ENCODE data around the gene ZFAND5.
A peak's percentile ranks its signal among the peaks of the same experiment; 100 is the strongest.

The ZFAND5 gene

GRCh38 chr9:72363236-72363635 is 1.8 kb downstream of the ZFAND5 start:
- Histone ChIP-seq H3K27me3 (ENCODE audit: low read length) (no peaks in the 10 kb centered on the region), H3K79me2 (ENCODE audit: insufficient read depth, low read length) (peaks cover 67% of the 10 kb centered on the region), H3K4me2 (ENCODE audit: low read depth, low read length, poor library complexity, severe bottlenecking) (peak overlapping the region; percentile 96), H3K4me3 (ENCODE audit: insufficient read depth, low read length, poor library complexity, severe bottlenecking) (peak overlapping the region; percentile 97), H3K9me3 (ENCODE audit: insufficient read depth, low read length) (no peaks in the 10 kb centered on the region), H3K36me3 (ENCODE audit: low read length) (peaks cover 31% of the 10 kb centered on the region), H4K20me1 (ENCODE audit: low read depth, low read length) (peaks cover 38% of the 10 kb centered on the region), H3K27ac (ENCODE audit: low read depth, low read length) (peak overlapping the region; percentile 73; the same call in 1 of the 2 replicates), H3K9me2 (replicated peaks; ENCODE audit: insufficient read depth, low read length) (no peaks in the 10 kb centered on the region), H3F3A (ENCODE audit: insufficient read depth) (peaks cover 3% of the 10 kb centered on the region; the same call in 1 of the 2 replicates), H2AFZ (ENCODE audit: low read depth, low read length, severe bottlenecking) (no peak overlapping the region), H3K9ac (ENCODE audit: low read length) (peak overlapping the region; percentile 99)
- TF ChIP-seq CTCF (IDR thresholded peaks at IDR 0.05; ENCODE audit: insufficient read depth, low read length, poor library complexity, severe bottlenecking) (no peak), EZH2phosphoT487 (conservative IDR thresholded peaks at IDR 0.05; ENCODE audit: low read length) (no peak)

GRCh38 chr9:72362680-72363139 is 2.3 kb downstream of the ZFAND5 start:
- Histone ChIP-seq H3K9me3 (ENCODE audit: insufficient read depth, low read length) (no peaks in the 10 kb centered on the region), H2AFZ (ENCODE audit: low read depth, low read length, severe bottlenecking) (no peak overlapping the region), H3K9me2 (replicated peaks; ENCODE audit: insufficient read depth, low read length) (no peaks in the 10 kb centered on the region), H3K27ac (ENCODE audit: low read depth, low read length) (0 out of 2 replicates have a peak overlapping the region, but pooled peaks have one; percentile 73), H4K20me1 (ENCODE audit: low read depth, low read length) (peaks cover 42% of the 10 kb centered on the region), H3K4me3 (ENCODE audit: insufficient read depth, low read length, poor library complexity, severe bottlenecking) (peak overlapping the region; percentile 97), H3F3A (ENCODE audit: insufficient read depth) (peaks cover 3% of the 10 kb centered on the region; the same call in 1 of the 2 replicates), H3K4me2 (ENCODE audit: low read depth, low read length, poor library complexity, severe bottlenecking) (peak overlapping the region; percentile 96), H3K9ac (ENCODE audit: low read length) (peak overlapping the region; percentile 99), H3K36me3 (ENCODE audit: low read length) (peaks cover 36% of the 10 kb centered on the region), H3K27me3 (ENCODE audit: low read length) (no peaks in the 10 kb centered on the region), H3K79me2 (ENCODE audit: insufficient read depth, low read length) (peaks cover 72% of the 10 kb centered on the region)
- TF ChIP-seq CTCF (IDR thresholded peaks at IDR 0.05; ENCODE audit: insufficient read depth, low read length, poor library complexity, severe bottlenecking) (no peak), EZH2phosphoT487 (conservative IDR thresholded peaks at IDR 0.05; ENCODE audit: low read length) (no peak)

GRCh38 chr9:72362118-72362531 is 2.9 kb downstream of the ZFAND5 start:
- no peaks in the 10 kb centered on the region for H3K27me3 ChIP-seq (ENCODE audit: low read length)
- no peak overlapping the region for H3K27ac ChIP-seq (ENCODE audit: low read depth, low read length)
- peak overlapping the region; percentile 97 for H3K4me3 ChIP-seq (ENCODE audit: insufficient read depth, low read length, poor library complexity, severe bottlenecking)
- H3K4me2 ChIP-seq (ENCODE audit: low read depth, low read length, poor library complexity, severe bottlenecking): peak overlapping the region; percentile 96
- peaks cover 3% of the 10 kb centered on the region; the same call in 1 of the 2 replicates for H3F3A ChIP-seq (ENCODE audit: insufficient read depth)
- H2AFZ ChIP-seq (ENCODE audit: low read depth, low read length, severe bottlenecking): no peak overlapping the region
- peaks cover 72% of the 10 kb centered on the region for H3K79me2 ChIP-seq (ENCODE audit: insufficient read depth, low read length)
- peak overlapping the region; percentile 99 for H3K9ac ChIP-seq (ENCODE audit: low read length)
- no peak for TF ChIP-seq CTCF (IDR thresholded peaks at IDR 0.05; ENCODE audit: insufficient read depth, low read length, poor library complexity, severe bottlenecking)
- no peak for TF ChIP-seq EZH2phosphoT487 (conservative IDR thresholded peaks at IDR 0.05; ENCODE audit: low read length)
- no peaks in the 10 kb centered on the region for H3K9me2 ChIP-seq (replicated peaks; ENCODE audit: insufficient read depth, low read length)
- H3K36me3 ChIP-seq (ENCODE audit: low read length): peaks cover 42% of the 10 kb centered on the region
- peaks cover 47% of the 10 kb centered on the region for H4K20me1 ChIP-seq (ENCODE audit: low read depth, low read length)
- H3K9me3 ChIP-seq (ENCODE audit: insufficient read depth, low read length): no peaks in the 10 kb centered on the region
